Epithelial cell of esophagus (primary cell): ENCODE results near the gene LDHA.
"Not testable (repeated sequence)": the region's sequence is repeated elsewhere in the genome, so short reads cannot be mapped to it uniquely, and the experiment has no call there.

Source experiments
- DNase-seq: peaks from one replicate; pipeline ENCODE4 v3.0.0; 2010; ENCODE audit warnings: low read depth
- H3K4me3 ChIP-seq: 2 replicates; pipeline ENCODE4 v1.5.1; 2011; ENCODE audit warnings: mild to moderate bottlenecking, low read length, control low read depth
- CTCF ChIP-seq: IDR thresholded peaks from 2 replicates; pipeline ENCODE4 v1.5.1; 2011; ENCODE audit warnings: low read depth, mild to moderate bottlenecking, low read length, control low read depth, inconsistent platforms; ENCODE audit not compliant: insufficient read depth; ENCODE audit errors: missing control alignments

The LDHA gene

GRCh38 chr11:18393581-18394274, 635 bp upstream of the LDHA start:
- no peak for DNase-seq
- peak overlapping the region; percentile 99 for H3K4me3 ChIP-seq
- no peak for TF ChIP-seq CTCF

GRCh38 chr11:18394928-18395734, 768 bp downstream of the LDHA start:
- no peak for TF ChIP-seq CTCF
- DNase-seq: no peak
- H3K4me3 ChIP-seq: peak overlapping the region; percentile 99

- H3K4me3 ChIP-seq: peak overlapping the region; percentile 99
- DNase-seq: peak; percentile 97
- TF ChIP-seq CTCF: no peak
These were observed 1.6 kb downstream of the LDHA start for GRCh38 chr11:18395735-18396504.

GRCh38 chr11:18397921-18398320, 3.6 kb downstream of the LDHA start:
- no peak overlapping the region for H3K4me3 ChIP-seq
- DNase-seq: no peak
- TF ChIP-seq CTCF: no peak

- not testable (repeated sequence) for H3K4me3 ChIP-seq, DNase-seq
These were observed 6.7 kb downstream of the LDHA start for GRCh38 chr11:18401077-18401476.

- DNase-seq: no peak
- H3K4me3 ChIP-seq: no peak overlapping the region
- no peak for TF ChIP-seq CTCF
These were observed 9.7 kb downstream of the LDHA start for GRCh38 chr11:18404062-18404461.

GRCh38 chr11:18407400-18407799, 13.0 kb downstream of the LDHA start:
- DNase-seq: peak; percentile 82
- not testable (repeated sequence) for H3K4me3 ChIP-seq
